Smooth muscle cell (in vitro differentiated cells): ENCODE results near the gene COA8. TPM values are rescaled to one million over a fixed set of nuclear protein-coding genes. Genes with fewer than 3 reads are reported as not detected.

ENCODE experiments used
- DNase-seq: peaks from one replicate; lab custom pipeline; 2025; ENCODE audit not compliant: unreplicated experiment; lab: John Stamatoyannopoulos, UW
- H2AFZ ChIP-seq: fragments of 200-600 bp; sonication (generic); 2 replicates; pipeline ENCODE4 v1.6.0; 2016; ENCODE audit warnings: antibody characterized with exemption, low read depth, mild to moderate bottlenecking
- H3F3A ChIP-seq: fragments of 200-600 bp; sonication (generic); 2 replicates; pipeline ENCODE4 v1.6.0; 2017; ENCODE audit warnings: antibody characterized with exemption, low read depth
- H3K27ac ChIP-seq: fragments of 200-600 bp; sonication (generic); 2 replicates; pipeline ENCODE4 v1.5.1; 2016; ENCODE audit warnings: low read depth, mild to moderate bottlenecking
- H3K27me3 ChIP-seq: fragments of 200-600 bp; sonication (generic); 2 replicates; pipeline ENCODE4 v1.6.1; 2016; ENCODE audit warnings: low read depth, mild to moderate bottlenecking
- H3K36me3 ChIP-seq: fragments of 200-600 bp; sonication (generic); 2 replicates; pipeline ENCODE4 v1.5.1; 2016; ENCODE audit warnings: low read depth
- H3K4me1 ChIP-seq: fragments of 200-600 bp; sonication (generic); 2 replicates; pipeline ENCODE4 v1.5.1; 2016; ENCODE audit warnings: low read depth
- H3K4me2 ChIP-seq: fragments of 200-600 bp; sonication (generic); 2 replicates; pipeline ENCODE4 v1.6.0; 2016; ENCODE audit warnings: mild to moderate bottlenecking
- H3K4me3 ChIP-seq: fragments of 200-600 bp; sonication (generic); 2 replicates; pipeline ENCODE4 v1.5.1; 2016; ENCODE audit warnings: mild to moderate bottlenecking
- H3K79me2 ChIP-seq: fragments of 200-600 bp; sonication (generic); 2 replicates; pipeline ENCODE4 v1.6.0; 2016; ENCODE audit warnings: low read depth, mild to moderate bottlenecking
- H3K9ac ChIP-seq: fragments of 200-600 bp; sonication (generic); 2 replicates; pipeline ENCODE4 v1.6.0; 2016; ENCODE audit warnings: low read depth
- H3K9me3 ChIP-seq: fragments of 200-600 bp; sonication (generic); replicated peaks from 2 replicates; pipeline ENCODE4 v1.5.1; 2016; ENCODE audit warnings: low read depth
- H4K20me1 ChIP-seq: fragments of 200-600 bp; sonication (generic); 2 replicates; pipeline ENCODE4 v1.6.0; 2016; ENCODE audit warnings: low read depth
- WGBS: methylation state at CpG from one replicate; pipeline ENCODE4 v1.1.7; 2016; ENCODE audit warnings: low lambda C conversion rate; 5-methylcytosine and 5-hydroxymethylcytosine counted together
- polyA plus RNA-seq: library from polyadenylated mRNA; unstranded; fragments of >200 nt; fragmentation: Nextera tagmentation; extraction: Ambion mirVana; gene quantifications from 2 replicates; pipeline ENCODE4 v1.2.1, GENCODE V29; 2016
- total RNA-seq: library from RNA; depleted of rRNA; stranded (reverse); fragments of >200 nt; gene quantifications from 2 replicates; pipeline ENCODE4 v1.2.3, GENCODE V29; 2014
- TF ChIP-seq, protein P1 (sequence below): fragments of 200-600 bp; sonication (generic); IDR thresholded peaks from 2 replicates; pipeline ENCODE4 v1.5.1; 2017; ENCODE audit warnings: borderline replicate concordance, mild to moderate bottlenecking, antibody characterized with exemption; ENCODE audit not compliant: insufficient read depth, poor library complexity, severe bottlenecking

COA8 gene
- total and polyA plus RNA-seq, 2 experiments from 2014 or later = 33.4 to 69.9 TPM

DNA sequence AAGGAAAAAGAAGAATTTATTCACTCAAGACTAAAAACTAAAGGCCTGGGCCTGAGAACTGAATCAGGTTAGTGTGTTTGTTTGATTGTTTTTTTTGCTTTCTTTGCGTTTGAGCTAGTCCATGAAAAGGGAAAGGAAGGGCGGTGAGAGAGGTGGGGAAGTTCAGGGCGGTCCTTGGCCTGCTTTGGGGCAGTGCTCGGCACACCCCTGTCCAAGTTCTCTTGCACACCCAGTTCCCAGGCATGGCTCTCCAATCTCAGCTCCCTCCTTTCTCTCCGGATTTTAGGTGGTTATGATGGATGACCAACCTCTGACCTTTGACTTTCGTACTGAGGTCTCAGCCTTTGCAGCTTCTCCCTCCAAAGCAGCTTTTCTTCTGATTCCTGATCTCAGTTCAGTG, 11.3 kb downstream of the COA8 start:
- peaks cover 6% of the 10 kb centered on the region for H3K4me1 ChIP-seq
- H3K79me2 ChIP-seq = peaks cover 52% of the 10 kb centered on the region
- H3K27me3 ChIP-seq = no peaks in the 10 kb centered on the region

DNA sequence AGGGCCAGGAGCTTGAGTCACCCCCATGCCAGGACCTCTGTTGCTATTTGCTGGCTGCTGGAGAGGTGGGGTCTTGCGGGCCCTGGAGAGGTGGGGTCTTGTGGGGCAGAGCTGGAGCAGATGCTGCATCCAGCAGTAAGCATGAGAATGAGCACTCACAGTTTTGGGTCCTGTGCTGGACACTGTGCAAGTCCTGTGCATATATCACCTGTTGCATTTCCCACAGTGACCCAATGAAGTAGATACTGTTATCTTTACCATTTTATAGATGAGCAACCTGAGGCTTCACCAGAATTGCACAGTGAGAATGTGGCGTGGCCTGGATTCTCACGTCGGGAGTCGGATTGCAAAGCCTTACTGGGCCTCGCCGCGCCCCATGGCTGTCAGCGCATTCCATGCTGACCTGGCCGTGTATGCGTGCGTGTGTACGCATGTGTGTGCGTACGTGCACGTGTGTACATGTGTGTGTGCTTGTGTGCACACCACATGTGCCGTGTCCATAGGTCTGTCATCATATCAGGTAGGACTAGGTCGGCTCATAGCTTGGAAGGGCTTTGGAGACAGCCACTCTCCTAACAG, 12.0 kb downstream of the COA8 start:
- Histone ChIP-seq H3K27me3 (no peaks in the 10 kb centered on the region), H3K4me3 (no peak overlapping the region), H3K9me3 (no peaks in the 10 kb centered on the region), H3K4me2 (no peak overlapping the region), H3K9ac (no peak overlapping the region), H3F3A (peaks cover 15% of the 10 kb centered on the region), H3K79me2 (peaks cover 46% of the 10 kb centered on the region), H4K20me1 (peaks cover 49% of the 10 kb centered on the region), H3K4me1 (peaks cover 6% of the 10 kb centered on the region), H3K27ac (no peak overlapping the region), H2AFZ (no peak overlapping the region), H3K36me3 (no peaks in the 10 kb centered on the region)
- 98% methylated on average over 18 of the region's 18 CpGs for WGBS
- TF ChIP-seq, protein P1, sequence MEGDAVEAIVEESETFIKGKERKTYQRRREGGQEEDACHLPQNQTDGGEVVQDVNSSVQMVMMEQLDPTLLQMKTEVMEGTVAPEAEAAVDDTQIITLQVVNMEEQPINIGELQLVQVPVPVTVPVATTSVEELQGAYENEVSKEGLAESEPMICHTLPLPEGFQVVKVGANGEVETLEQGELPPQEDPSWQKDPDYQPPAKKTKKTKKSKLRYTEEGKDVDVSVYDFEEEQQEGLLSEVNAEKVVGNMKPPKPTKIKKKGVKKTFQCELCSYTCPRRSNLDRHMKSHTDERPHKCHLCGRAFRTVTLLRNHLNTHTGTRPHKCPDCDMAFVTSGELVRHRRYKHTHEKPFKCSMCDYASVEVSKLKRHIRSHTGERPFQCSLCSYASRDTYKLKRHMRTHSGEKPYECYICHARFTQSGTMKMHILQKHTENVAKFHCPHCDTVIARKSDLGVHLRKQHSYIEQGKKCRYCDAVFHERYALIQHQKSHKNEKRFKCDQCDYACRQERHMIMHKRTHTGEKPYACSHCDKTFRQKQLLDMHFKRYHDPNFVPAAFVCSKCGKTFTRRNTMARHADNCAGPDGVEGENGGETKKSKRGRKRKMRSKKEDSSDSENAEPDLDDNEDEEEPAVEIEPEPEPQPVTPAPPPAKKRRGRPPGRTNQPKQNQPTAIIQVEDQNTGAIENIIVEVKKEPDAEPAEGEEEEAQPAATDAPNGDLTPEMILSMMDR = no peak
- DNase-seq = no peak

More for the DNA sequence above, 11.3 kb downstream of the COA8 start:
- WGBS = 92% methylated on average over 5 of the region's 6 CpGs
- H3K9me3 ChIP-seq = no peaks in the 10 kb centered on the region
- peaks cover 15% of the 10 kb centered on the region for H3F3A ChIP-seq
- H3K27ac ChIP-seq = no peak overlapping the region
- peaks cover 56% of the 10 kb centered on the region for H4K20me1 ChIP-seq
- no peak for DNase-seq
- H3K4me3 ChIP-seq = no peak overlapping the region
- TF ChIP-seq, protein P1 = no peak
- H3K36me3 ChIP-seq = no peaks in the 10 kb centered on the region
- H3K9ac ChIP-seq = no peak overlapping the region
- no peak overlapping the region for H2AFZ ChIP-seq
- H3K4me2 ChIP-seq = no peak overlapping the region

DNA sequence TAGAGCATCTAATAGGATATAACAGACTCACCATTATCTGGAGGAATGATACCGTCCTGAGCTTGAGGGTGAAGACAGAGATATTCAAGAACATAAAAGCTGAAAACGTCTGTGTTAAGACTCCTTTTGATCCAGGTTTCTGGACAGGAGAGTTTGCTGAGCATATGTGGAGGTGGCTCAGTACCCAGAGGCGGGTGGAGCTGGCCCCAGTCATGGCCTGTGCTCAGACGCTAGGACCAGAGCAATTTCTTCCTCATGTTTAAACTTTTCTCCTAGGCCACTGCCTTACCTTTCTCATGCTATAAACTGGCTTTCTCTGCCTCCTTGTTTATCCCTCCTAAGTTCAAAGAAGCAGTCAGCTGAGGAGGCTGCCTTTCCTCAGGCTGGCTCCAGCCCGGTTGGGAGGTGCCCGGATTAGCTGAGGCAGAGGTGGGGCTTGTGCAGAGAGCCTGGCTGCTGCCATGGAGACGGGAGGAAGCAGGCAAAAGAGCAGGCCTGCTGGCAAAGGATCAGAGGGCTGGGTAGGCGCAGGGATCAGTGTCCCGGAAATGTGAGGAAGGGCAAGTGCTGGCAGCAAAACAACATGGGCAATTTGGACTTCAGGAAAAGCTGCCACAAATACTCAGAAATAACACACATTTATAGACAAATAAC, 13.7 kb downstream of the COA8 start:
- Histone ChIP-seq H3K27ac (peak overlapping the region; percentile 86), H3K9ac (peak overlapping the region; percentile 38), H3K4me2 (peak overlapping the region; percentile 42), H3K79me2 (peaks cover 30% of the 10 kb centered on the region), H3F3A (peaks cover 15% of the 10 kb centered on the region), H4K20me1 (peaks cover 41% of the 10 kb centered on the region), H2AFZ (no peak overlapping the region), H3K36me3 (no peaks in the 10 kb centered on the region), H3K4me1 (peaks cover 6% of the 10 kb centered on the region), H3K27me3 (no peaks in the 10 kb centered on the region), H3K4me3 (no peak overlapping the region), H3K9me3 (no peaks in the 10 kb centered on the region)
- peak; percentile 54 for DNase-seq
- TF ChIP-seq, protein P1 = no peak
- 19% methylated on average over 9 of the region's 9 CpGs for WGBS
